B cell (primary cell): Measurements from ENCODE around the gene GSE1. TPM values are rescaled to one million over a fixed set of nuclear protein-coding genes. Genes with fewer than 3 reads are reported as not detected.

Experiments
- ATAC-seq: fragments of 200-7000 bp; cut with Tn5 transposase; one replicate; pipeline ENCODE4 v1.10.0; 2021; ENCODE audit warnings: low read depth, mild to moderate bottlenecking, moderate number of reproducible peaks, moderate library complexity
- CTCF ChIA-PET: fragments of 350-600 bp; sonication (Branson Sonifier 250); formaldehyde crosslinking; loops from one replicate; lab custom pipeline; 2021; ENCODE audit warnings: antibody characterized with exemption, inconsistent platforms; lab: Charles Lee
- POLR2A ChIA-PET: fragments of 350-600 bp; sonication (Branson Sonifier 250); formaldehyde crosslinking; loops from one replicate; lab custom pipeline; 2021; ENCODE audit warnings: antibody characterized with exemption; lab: Charles Lee
- DNase-seq: peaks from one replicate; pipeline ENCODE4 v3.0.0; 2013
- H2AFZ ChIP-seq: 2 replicates; pipeline ENCODE4 v1.6.1; 2012; ENCODE audit warnings: mild to moderate bottlenecking, low read depth, low read length; ENCODE audit not compliant: insufficient read depth, poor library complexity, severe bottlenecking
- H3K27ac ChIP-seq, 2 donors: 1 replicate in 1 of 2; 2 replicates in 1 of 2; pipeline ENCODE4 v1.5.1; 2012 to 2013; ENCODE audit warnings: low read length in 2 of 2, mild to moderate bottlenecking in 2 of 2, moderate library complexity in 1 of 2
- H3K27me3 ChIP-seq, 4 experiments: fragments of 200-600 bp in 1 of 4; sonication (generic) in 1 of 4; replicated peaks in 1 of 4; 1 replicate in 2 of 4; 2 replicates in 2 of 4; pipeline versions ENCODE4 v1.6.1 to v1.7.0; 2013 to 2016; ENCODE audit warnings: low read length in 3 of 4, mild to moderate bottlenecking in 2 of 4, mixed read lengths in 1 of 4, moderate library complexity in 1 of 4; ENCODE audit not compliant: insufficient read depth in 4 of 4, control insufficient read depth in 3 of 4; ENCODE audit errors: control extremely low read depth in 1 of 4
- H3K36me3 ChIP-seq, 2 experiments: replicated peaks in 1 of 2; 1 replicate in 1 of 2; 2 replicates in 1 of 2; pipeline versions ENCODE4 v1.6.1 to v1.7.1; 2013; ENCODE audit warnings: low read length in 1 of 2; ENCODE audit not compliant: insufficient read depth in 2 of 2, control insufficient read depth in 1 of 2; ENCODE audit errors: control extremely low read depth in 1 of 2, extremely low read depth in 1 of 2
- H3K4me1 ChIP-seq, 2 donors: fragments of 200-600 bp in 1 of 2; sonication (generic) in 1 of 2; 1 replicate in 1 of 2; 2 replicates in 1 of 2; pipeline versions ENCODE4 v1.5.1 to v1.6.1; 2013 to 2017; ENCODE audit warnings: low read length in 2 of 2; ENCODE audit not compliant: control insufficient read depth in 2 of 2, insufficient read depth in 2 of 2
- H3K4me2 ChIP-seq: replicated peaks from 2 replicates; pipeline ENCODE3; 2012; ENCODE audit warnings: mild to moderate bottlenecking, low read depth, low read length; ENCODE audit not compliant: poor library complexity, severe bottlenecking
- H3K4me3 ChIP-seq, 5 experiments: fragments of 200-600 bp in 1 of 5; sonication (generic) in 1 of 5; 1 replicate in 3 of 5; 2 replicates in 2 of 5; pipeline versions ENCODE4 v1.5.1 to v1.7.0; 2011 to 2016; ENCODE audit warnings: low read length in 4 of 5, mild to moderate bottlenecking in 4 of 5, low read depth in 2 of 5, control low read depth in 1 of 5, moderate library complexity in 1 of 5; ENCODE audit not compliant: insufficient read depth in 1 of 5; ENCODE audit errors: control extremely low read depth in 1 of 5, extremely low read depth in 1 of 5
- H3K79me2 ChIP-seq: fragments of 200-600 bp; sonication (generic); one replicate; pipeline ENCODE4 v1.6.0; 2016; ENCODE audit warnings: low read length; ENCODE audit not compliant: control insufficient read depth, insufficient read depth
- H3K9ac ChIP-seq: fragments of 200-600 bp; sonication (generic); 2 replicates; pipeline ENCODE4 v1.6.1; 2017; ENCODE audit warnings: mild to moderate bottlenecking, low read length, moderate library complexity
- H3K9me3 ChIP-seq, 3 donors: one replicate each; pipeline versions ENCODE4 v1.6.1 to v1.7.1; 2013; ENCODE audit warnings: low read length in 2 of 3; ENCODE audit not compliant: control insufficient read depth in 2 of 3, insufficient read depth in 1 of 3; ENCODE audit errors: control extremely low read depth in 1 of 3
- H4K20me1 ChIP-seq: 2 replicates; pipeline ENCODE4 v1.6.0; 2012; ENCODE audit warnings: mild to moderate bottlenecking, low read length; ENCODE audit not compliant: insufficient read depth, control insufficient read depth, poor library complexity, severe bottlenecking
- H3K27ac Mint-ChIP-seq: one replicate; pipeline ENCODE4 v1.8.0; 2021; ENCODE audit warnings: mixed read lengths
- H3K27me3 Mint-ChIP-seq: one replicate; pipeline ENCODE4 v1.8.0; 2021; ENCODE audit warnings: mixed read lengths
- H3K4me1 Mint-ChIP-seq: one replicate; pipeline ENCODE4 v1.8.0; 2021; ENCODE audit warnings: mixed read lengths
- H3K4me3 Mint-ChIP-seq: one replicate; pipeline ENCODE4 v1.8.0; 2021; ENCODE audit warnings: mixed read lengths
- H3K9me3 Mint-ChIP-seq: one replicate; pipeline ENCODE4 v1.8.0; 2022; ENCODE audit warnings: mixed read lengths; ENCODE audit not compliant: insufficient read depth
- CTCF ChIP-seq: fragments of 200-600 bp; IDR thresholded peaks from one replicate; pipeline ENCODE4 v1.8.0; 2022; ENCODE audit warnings: antibody characterized with exemption, mild to moderate bottlenecking
- EZH2 ChIP-seq: IDR thresholded peaks from 2 replicates; pipeline ENCODE4 v1.6.1; 2012; ENCODE audit warnings: borderline replicate concordance, low read depth, mild to moderate bottlenecking, moderate library complexity, low read length; ENCODE audit not compliant: insufficient read depth, poor library complexity, severe bottlenecking
- WGBS: methylation state at CpG from one replicate; pipeline ENCODE4 v1.1.5; 2013; ENCODE audit warnings: missing lambda C conversion rate; ENCODE audit not compliant: insufficient coverage; 5-methylcytosine and 5-hydroxymethylcytosine counted together
- intact Hi-C: fragments of 100-400 bp; cut with micrococcal nuclease; formaldehyde crosslinking; loops from one replicate; pipeline ENCODE4 v1.10.0; 2022
- polyA plus RNA-seq: library from polyadenylated mRNA; depleted of rRNA; stranded (reverse); fragments of >200 nt; gene quantifications from 2 replicates; pipeline ENCODE4 v1.2.3, GENCODE V29; 2012
- total RNA-seq, 2 donors: library from RNA; stranded (reverse); fragments of 120-200 nt in 1 of 2; gene quantifications; 1 replicate in 1 of 2; 2 replicates in 1 of 2; pipeline versions ENCODE4 v1.2.3 to v1.2.4, GENCODE V29; 2013 to 2022

GSE1 gene
- total and polyA plus RNA-seq, 2 donors (not counting 1 experiment from before 2014, with no cell fraction given) = 57.3 to 76.1 TPM

DNA sequence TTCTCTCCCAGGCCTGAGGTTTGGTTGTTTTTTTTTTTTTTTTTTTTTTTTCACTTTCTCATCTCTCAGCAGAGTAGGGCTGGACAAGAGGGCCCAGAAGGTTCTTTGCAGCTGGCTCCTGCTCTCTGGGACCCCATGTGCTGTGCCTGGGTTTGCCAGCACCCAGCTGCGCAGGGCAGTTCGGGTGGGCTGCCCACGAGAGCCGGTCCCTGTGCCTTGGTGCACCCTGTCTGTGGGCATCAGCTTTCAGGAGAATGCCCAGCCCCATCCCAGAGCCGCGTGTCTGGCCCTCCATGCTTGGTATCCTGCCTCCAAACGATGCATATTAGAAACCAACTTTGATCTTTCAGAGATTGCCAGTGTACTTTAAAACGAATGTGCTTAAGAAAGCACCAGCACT lies 15.0 kb upstream of the GSE1 start:
- Mint-ChIP-seq H3K9me3 (no peaks in the 10 kb centered on the region), H3K4me3 (no peak overlapping the region), H3K27me3 (no peaks in the 10 kb centered on the region), H3K27ac (no peak overlapping the region), H3K4me1 (peaks cover 52% of the 10 kb centered on the region)
- DNase-seq (no peak), ATAC-seq (no peak)
- CTCF ChIA-PET = no interaction called here
- H3K27ac ChIP-seq = no peak overlapping the region
- peaks cover 96% of the 10 kb centered on the region for H4K20me1 ChIP-seq
- H2AFZ ChIP-seq = no peak overlapping the region
- intact Hi-C loops = no loop called here
- peaks cover 94% of the 10 kb centered on the region for H3K79me2 ChIP-seq
- 96% methylated on average over 8 of the region's 8 CpGs for WGBS
- H3K27me3 ChIP-seq = no peaks in the 10 kb centered on the region
- peaks cover 0 to 10% of the 10 kb centered on the region in 2 experiments for H3K36me3 ChIP-seq
- H3K4me1 ChIP-seq = peaks cover 9 to 33% of the 10 kb centered on the region in 2 donors
- POLR2A ChIA-PET = no interaction called here
- no peak overlapping the region for H3K9ac ChIP-seq
- no peaks in the 10 kb centered on the region for H3K9me3 ChIP-seq
- TF ChIP-seq EZH2 (no peak), CTCF (no peak)
- H3K4me3 ChIP-seq = no peak overlapping the region
- H3K4me2 ChIP-seq = no peak overlapping the region

DNA sequence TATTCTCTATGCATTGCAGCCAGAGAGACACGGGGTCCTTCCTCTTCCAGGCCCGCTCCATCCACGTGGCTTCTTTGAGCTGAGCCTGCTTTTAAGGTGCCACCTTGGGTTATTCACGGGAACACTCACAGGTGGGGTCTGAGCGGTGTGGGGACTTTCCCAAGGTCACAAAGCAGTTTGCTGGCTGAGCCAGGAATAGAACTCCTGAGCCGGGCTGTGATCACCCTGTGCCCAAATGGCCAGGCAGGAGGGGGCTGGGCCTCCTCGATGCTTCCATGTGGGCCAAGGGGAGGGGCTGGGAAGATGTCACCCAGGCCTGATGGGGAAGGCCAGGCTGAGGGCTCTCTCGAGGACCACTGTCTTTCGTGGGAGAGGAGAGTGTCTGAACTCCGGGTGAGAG lies 13.0 kb upstream of the GSE1 start:
- no peak overlapping the region for H3K4me3 ChIP-seq
- H3K79me2 ChIP-seq = peaks cover 95% of the 10 kb centered on the region
- Mint-ChIP-seq H3K4me1 (peaks cover 46% of the 10 kb centered on the region), H3K27ac (no peak overlapping the region), H3K27me3 (no peaks in the 10 kb centered on the region), H3K9me3 (no peaks in the 10 kb centered on the region), H3K4me3 (no peak overlapping the region)
- H3K36me3 ChIP-seq = peaks cover 0 to 7% of the 10 kb centered on the region in 2 experiments
- no peak for DNase-seq
- H3K27me3 ChIP-seq = no peaks in the 10 kb centered on the region
- H3K9me3 ChIP-seq = peaks cover 0 to 3% (median 0%) of the 10 kb centered on the region in 3 donors
- H3K4me1 ChIP-seq = peaks cover 13 to 34% of the 10 kb centered on the region in 2 donors
- no peak overlapping the region for H2AFZ ChIP-seq
- intact Hi-C loops = no loop called here
- TF ChIP-seq CTCF = no peak
- CTCF ChIA-PET = interaction anchor here (1.8 to 2.9 kb wide), 2 partner anchors 10 to 15 kb away, joined by 4 to 10 read pairs; no protein-coding TSS in a partner anchor
- H3K27ac ChIP-seq = no peak overlapping the region
- H3K9ac ChIP-seq = no peak overlapping the region
- ATAC-seq = no peak
- no peak overlapping the region for H3K4me2 ChIP-seq
- peaks cover 94% of the 10 kb centered on the region for H4K20me1 ChIP-seq
- POLR2A ChIA-PET = no interaction called here
- WGBS = 81% methylated on average over 7 of the region's 10 CpGs
